GM18909 (cell line): ENCODE measurements around the gene RFC4.
A peak's percentile ranks its signal among the peaks of the same experiment; 100 is the strongest.

Source experiments
- ATAC-seq: cut with Tn5 transposase; IDR thresholded peaks from one replicate; pipeline ENCODE4 v1.9.1; 2021; ENCODE audit warnings: mild to moderate bottlenecking; ENCODE audit not compliant: unreplicated experiment, poor library complexity

The RFC4 gene

DNA sequence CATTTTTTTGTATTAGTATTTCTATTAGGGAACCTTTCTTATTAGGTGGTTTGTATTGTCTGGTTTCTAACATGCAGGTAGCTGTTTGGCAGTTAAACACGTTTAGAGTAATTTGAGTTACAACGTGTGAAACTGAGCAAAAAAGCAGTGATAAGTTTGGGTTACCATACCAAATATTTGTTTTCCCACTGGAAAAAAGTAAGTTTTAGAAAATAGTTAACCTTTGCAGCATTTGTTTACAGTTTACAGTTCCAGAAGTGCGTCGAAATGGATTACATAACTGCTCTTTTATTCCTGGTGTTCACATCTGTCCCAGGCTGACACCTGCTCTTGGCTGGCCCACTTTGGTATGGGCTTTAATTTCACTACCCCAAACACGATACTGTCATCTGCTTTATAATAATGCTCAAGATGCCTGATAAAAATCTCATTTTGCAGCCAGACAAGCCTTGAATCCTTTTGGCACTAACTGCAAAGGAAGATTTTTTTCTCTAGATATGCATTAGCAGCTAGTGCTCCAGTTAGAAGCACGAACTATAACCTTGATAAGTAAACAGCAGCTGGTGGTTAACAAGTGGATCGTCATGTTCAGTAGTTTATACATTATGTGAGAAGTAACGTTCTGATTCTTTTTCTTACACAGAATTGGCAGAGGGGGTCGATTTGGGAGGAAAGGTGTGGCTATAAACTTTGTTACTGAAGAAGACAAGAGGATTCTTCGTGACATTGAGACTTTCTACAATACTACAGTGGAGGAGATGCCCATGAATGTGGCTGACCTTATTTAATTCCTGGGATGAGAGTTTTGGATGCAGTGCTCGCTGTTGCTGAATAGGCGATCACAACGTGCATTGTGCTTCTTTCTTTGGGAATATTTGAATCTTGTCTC is 17.6 kb downstream of the RFC4 start:
- no peak for ATAC-seq

DNA sequence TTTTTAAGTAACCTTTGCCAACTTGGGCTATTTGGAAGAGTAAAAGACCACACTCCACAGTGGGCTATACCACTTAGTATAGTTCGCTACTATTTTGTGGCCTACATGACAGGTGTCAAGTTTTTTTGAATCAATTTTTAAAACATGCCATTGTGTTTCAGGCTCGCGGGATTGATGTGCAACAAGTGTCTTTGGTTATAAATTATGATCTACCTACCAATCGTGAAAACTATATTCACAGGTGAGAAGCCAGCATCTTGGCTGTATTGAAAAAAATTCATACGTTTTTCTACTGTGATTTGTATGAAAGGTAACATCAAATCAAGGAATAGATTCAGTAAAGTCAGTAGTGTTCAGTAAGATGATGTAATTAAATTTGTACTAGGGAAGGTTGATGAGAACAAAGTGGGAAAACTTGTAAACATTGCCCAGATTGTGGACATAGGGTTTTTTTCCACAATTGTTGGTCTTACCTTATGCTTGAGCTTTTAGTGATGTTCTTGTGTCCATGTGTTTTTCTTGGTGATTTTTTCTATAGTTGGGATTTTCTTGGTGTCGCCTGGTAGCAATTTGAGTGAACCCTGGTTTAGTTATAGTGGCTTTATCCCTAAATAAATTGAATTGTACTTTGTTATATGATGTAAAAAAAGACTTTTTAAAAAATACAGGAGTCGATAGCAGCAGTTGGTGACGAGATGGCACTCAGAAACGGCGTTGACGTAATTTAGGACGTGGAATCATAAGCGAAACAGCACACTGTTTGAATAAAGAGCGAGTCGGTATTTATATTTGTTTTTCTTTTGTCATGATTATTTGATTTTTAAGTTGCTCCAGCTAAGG is 18.4 kb downstream of the RFC4 start:
- ATAC-seq = no peak

DNA sequence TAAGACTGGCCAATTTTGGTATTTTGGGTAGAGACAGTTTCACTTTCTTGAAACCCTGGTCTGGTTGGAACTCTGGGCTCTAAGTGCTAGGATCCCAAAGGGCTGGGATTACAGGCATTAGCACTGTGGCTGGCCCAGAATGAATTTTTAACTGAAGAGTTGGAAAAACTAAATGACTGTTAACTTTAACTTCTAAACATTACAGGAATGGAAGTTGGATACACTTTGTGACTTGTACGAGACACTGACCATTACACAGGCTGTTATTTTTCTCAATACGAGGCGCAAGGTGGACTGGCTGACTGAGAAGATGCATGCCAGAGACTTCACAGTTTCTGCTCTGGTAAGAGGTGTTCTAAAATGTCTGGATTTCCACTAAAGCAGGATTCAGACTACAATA is 19.4 kb downstream of the RFC4 start:
- no peak for ATAC-seq

DNA sequence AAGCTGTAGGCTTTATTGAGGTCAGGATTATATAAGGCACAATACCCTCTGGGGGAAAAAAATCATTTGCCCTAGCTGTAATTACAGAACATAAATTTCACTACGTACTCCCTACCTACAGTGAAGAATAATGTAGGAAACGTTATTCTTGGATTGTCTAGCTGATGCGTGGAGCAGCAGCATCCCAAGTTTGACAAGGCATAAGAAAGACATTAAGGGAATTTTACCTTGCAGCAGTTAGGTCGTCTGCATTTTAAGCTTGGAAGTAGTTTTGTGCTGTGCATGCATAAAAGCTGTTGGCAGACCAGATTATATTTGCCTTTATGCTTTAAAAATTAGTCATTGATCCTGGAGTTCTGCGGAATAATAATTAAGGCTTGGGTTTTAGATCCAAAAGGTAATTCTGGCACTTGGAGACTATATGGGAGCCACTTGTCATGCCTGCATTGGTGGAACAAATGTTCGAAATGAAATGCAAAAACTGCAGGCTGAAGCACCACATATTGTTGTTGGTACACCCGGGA is 20.7 kb downstream of the RFC4 start:
- ATAC-seq = no peak

DNA sequence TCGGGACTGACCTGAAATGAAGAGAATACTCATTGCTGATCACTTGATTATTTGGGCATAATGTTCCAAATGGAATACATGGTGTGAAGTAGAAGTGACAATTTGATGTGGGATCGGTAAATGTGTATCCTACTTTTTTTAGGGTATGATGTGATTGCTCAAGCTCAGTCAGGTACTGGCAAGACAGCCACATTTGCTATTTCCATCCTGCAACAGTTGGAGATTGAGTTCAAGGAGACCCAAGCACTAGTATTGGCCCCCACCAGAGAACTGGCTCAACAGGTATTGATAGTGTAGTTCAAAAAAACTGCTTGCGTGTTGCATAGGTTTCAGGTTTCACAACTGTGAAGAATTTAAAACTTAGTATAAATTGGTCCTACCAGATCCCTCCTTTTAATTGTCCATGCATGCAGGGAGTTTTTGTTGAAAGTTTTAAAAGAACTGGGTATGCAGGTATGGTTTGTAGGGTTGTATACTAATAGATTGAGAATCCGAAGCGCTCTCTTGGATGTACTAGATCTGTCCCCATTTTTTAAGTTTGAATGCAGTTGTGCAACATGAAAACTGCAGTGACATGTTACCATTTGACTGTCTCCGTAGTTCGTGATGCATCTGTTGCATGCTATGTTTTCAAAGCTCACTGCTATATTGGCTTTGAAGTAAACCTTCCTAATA is 21.3 kb downstream of the RFC4 start:
- ATAC-seq = no peak

DNA sequence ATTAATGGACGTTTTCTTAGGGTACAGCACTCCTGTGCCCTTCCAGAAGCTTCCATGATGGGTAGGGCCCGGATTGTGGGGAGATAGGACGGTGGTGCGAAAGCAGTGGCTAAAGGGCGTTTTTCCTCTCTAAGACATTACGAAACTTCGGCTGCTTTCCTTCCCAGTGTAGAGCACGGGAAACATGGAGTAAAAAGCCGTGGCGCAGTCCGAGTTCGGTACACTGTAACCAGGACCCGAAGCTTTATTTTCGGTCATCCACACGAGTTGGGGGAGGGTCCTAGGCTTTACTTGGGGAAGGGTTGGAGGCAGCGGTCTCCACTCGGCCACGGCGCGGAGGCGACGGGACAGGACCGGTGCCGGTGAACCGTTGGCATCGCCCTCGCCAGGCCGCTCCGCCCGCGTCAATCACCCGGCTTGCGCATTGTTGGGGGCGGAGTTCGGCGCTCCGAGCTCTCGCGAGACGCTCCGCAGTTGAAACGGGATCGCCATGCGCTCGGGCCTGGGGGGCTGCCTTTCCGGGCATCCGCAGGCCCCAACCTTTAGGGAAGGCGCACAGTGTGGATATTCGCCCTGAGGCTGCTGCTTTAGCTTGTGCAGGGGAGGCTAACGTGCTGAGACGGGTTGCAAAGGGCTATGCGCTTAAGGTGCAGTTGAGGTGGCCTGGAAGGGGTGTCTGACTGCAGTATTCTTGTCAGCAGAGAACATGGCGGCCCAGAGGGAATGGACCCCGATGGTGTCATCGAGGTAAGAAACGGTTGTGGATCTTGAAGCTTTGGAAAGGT is 22.4 kb downstream of the RFC4 start:
- ATAC-seq = peak; percentile 67

DNA sequence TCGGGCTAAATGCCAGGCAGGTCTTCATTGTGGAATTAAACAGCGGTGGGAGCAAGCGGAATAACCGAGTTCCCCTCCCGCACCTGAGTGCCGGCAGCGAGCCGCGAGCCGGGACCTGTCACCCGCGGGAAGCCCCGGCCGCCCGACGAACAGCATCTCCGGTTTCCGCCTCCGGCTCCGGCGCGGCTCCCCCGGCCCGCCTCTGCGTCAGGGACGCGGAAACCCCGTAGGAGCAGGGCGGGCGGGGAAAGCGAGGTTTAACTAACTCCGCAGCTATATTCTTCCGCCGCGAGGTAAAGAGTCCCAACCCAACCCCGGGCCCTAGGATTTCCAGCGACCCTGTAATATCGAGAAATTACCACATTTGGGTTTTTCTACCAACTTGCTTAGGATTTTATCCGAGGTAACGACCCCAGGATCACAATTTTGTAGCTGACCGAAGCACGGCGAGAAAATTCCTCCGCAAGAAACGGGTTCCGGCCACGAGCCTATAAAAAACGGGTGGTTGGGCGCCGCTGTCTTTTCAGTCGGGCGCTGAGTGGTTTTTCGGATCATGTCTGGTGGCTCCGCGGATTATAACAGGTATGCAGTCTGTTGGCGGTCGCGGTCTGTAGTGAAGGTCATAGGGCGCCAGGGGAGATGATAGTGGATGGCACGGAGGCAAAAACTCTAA is 23.1 kb downstream of the RFC4 start, which contains the start of gene EIF4A2:
TSS of gene EIF4A2 (plus strand) at position 520 of the 673 bp plus-strand sequence. CDS start at position 554, 34 bp downstream.
- peak; percentile 64 for ATAC-seq

DNA sequence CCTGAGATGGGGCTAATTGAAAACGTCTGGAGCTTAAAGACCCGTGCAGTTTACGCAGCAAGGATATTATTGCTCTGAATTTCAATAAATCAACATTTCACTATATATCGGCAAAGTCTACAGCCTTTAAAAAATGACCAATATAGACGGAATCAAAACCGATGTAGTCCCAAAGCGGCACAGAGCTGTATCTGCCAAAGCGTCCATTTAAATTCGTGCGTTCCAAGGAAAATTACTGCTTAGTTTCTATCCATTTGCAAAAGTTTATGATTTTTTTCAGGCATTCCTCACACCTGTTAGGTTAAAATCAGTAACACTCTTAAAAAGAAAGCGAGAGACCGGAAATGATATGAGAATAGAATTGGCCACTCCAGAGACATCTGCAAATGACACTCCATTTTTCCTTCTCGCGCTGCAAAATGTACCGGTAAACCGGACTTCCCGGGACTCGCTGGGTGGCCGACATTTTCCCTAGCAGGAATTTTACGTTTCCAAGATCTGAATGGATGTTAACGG is 23.7 kb downstream of the RFC4 start:
- peak; percentile 26 for ATAC-seq

DNA sequence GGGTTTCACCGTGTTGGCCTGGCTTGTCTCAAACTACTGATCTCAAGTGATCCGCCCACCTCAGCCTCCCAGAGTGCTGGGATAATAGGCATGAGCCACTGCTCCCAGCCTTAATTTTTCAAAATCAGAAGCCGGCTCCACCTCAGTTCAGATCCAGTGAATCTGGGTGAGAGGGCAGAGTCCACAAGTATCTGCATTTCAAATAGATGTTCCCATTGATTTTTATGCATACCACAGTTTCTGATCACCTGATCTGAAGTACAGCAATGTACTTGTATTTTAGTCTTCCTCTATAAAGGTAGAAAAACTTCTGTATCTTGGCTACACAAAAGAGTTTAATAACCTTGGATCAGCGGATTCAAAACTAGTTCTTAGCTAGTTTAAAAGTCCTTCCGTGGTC is 27.1 kb downstream of the RFC4 start:
- ATAC-seq = no peak

DNA sequence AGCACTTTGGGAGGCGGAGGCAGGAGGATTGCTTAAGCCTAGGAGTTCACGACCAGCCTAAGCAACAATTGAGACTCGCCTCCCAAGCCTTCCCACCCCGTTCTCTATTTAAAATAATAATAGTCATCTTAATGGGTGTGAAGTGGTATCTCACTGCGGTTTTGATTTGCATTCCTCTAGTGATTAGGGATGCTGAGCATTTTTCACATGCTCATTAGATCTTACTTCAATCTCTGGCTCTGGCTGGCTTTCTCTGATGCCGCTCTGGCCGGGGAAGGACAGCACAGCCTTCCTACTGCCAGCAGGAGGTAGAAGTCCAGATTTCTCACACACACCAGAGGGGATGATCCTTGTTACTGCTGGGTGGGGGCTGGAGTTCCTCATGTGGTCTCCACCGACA is 30.3 kb downstream of the RFC4 start:
- no peak for ATAC-seq

DNA sequence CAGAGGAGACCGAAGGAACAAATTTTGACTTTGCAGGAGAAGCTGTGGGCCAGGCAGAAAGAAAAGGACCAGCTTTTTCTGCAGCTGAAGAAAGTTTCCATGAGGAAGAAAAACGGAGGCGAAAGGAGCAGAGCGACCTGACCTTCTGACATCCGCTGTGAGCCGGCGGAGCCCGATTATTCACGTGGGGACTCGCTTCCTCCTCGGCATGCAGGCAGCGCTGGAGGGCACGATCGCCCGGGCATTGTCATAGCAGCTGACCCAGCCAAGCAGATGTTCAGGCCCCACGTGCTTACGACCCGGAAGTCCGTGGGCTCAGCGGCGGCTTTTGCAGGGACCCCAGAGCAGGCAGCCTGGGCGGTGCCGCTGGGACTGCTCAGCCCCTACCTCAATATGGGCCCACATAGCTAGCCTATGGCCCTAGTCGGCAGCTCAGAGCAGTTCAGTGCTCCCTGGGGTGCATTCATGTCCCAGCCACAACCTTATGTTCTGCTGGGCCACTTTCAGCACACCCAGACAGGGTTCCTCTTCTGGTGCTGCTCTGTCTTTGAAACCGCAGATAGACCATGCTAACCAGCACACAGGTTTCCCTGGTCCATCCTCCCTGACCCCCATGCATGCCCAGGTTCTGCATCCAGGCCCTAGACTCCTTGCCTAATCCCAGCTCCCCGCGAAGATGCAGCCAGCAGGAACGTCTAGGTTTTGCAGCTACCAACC is 33.4 kb downstream of the RFC4 start:
- peak; percentile 93 for ATAC-seq

DNA sequence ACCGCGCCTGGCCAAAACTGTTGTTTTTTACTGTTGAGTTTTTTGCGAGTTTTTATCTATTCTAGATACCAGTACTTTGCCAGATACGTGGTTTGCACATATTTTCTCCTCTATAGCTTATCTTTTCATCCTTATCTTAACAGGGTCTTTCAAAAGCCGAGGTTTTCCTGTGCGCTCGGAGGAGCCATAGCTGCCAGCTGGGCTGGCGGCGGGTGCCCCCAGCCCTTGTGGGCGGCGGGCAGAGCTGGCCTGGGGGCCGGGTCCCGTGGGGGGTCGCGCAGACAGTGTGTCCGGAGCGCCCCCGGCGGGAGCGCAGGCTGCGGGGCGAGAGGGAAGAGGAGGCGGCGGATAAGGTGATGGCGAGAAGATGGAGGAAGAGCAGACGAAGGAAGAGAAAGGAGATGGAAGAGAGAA is 34.0 kb downstream of the RFC4 start:
- peak; percentile 33 for ATAC-seq

DNA sequence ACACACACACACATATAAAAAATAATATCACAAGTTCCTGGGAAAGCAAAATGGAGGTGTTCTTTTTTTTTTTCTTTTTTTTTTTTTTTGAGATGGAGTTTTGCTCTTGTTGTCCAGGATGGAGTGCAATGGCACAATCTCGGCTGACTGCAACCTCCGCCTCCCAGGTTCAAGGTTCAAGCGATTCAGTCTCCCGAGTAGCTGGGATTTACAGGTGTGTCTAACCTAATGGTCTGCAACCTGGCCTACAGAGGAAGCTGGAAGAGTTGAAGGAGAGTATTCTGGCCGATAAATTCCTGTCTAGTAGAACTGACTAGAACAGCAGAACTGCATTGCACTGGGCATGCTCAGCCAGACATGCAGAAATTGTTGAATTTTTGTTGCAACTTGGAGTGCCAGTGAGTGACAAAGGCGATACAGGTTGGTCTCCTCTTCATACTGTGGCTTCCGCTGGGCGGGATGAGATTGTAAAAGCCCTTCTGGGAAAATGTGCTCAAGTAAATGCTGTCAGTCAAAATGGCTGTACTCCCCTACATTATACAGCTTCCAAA is 45.3 kb downstream of the RFC4 start:
- ATAC-seq = no peak

DNA sequence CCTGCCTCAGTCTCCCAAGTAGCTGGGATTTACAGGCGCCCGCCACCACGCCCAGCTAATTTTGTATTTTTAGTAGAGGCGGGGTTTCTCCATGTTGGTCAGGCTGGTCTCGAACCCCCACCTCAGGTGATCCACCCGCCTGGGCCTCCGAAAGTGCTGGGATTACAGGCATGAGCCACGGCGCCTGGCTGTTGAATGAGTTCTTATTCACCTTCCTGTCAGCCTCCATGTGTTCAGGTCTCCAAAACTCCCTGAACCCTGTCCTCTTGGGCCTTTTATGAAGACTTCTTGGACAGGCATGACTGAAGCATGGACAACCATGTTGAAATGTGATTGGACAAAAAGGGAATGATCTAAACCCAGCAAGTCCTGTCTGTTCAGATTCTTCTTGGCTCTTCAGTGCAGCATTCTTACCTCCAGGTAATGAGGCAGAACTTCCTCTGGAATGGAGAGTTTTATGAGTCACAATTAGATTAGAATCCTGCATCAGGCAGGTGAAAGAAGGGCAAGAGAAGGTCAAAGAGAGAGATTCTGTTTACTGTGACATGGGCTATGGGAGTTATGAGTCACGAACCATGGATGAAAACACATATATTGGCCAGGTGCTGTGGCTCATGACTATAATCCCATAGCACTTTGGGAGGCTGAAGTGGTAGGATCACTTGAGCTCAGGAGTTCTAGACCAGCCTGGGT is 46.0 kb downstream of the RFC4 start:
- ATAC-seq = no peak

DNA sequence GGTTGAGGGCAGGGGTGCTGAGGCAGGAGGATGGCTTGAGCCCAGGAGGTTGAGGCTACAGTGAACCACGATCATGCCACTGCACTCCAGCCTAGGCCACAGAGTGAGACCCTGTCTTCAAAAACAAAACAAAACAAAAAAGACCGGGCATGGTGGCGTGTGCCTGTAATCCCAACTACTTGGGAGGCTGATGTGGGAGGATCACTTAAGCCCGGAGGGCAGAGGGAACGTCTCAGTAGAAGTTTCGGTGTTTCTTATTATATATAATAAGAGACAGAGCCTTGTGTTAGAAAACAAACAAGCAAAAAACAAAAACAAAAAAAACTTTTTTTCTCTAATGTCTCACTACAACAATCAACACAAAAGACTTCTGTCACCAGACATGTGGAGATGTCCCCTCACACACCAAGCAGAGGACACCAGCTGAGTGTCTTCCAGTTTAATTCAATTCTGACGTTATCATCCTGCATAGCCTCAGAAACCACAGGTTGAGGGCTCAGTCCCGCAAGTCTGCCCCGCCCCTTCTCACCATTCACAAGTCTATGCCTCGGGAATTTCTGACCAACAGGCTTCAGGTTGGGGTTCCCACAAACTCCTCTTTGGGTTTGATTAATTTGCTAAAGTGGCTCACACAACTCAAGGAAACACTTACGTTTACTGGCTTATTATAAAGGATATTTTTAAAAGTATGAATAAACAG is 46.9 kb downstream of the RFC4 start:
- no peak for ATAC-seq

DNA sequence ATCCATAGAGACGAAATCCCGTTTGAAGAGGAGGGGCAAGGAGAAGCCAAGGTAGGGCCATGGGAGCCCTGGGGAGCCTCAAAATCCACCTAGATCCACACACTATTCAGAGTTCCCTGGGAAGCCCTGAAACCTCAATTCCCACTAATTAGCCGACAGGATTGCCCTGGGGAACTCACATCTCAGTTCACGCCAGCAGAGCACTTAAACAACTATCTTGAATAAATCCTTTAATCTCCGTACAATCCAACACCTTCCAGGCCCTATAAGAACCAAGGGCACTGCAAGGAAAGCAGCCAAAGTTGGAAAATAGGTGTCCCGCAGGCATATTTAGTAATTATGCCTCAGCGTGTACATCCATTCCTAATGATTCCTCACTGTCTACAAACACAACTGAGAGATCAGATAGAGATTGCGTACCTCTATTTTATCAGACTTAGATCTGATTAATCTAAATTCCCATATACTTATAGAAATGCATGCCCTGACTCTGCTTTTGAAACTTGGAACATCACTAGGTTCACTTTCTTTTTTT is 48.5 kb downstream of the RFC4 start:
- ATAC-seq = no peak

DNA sequence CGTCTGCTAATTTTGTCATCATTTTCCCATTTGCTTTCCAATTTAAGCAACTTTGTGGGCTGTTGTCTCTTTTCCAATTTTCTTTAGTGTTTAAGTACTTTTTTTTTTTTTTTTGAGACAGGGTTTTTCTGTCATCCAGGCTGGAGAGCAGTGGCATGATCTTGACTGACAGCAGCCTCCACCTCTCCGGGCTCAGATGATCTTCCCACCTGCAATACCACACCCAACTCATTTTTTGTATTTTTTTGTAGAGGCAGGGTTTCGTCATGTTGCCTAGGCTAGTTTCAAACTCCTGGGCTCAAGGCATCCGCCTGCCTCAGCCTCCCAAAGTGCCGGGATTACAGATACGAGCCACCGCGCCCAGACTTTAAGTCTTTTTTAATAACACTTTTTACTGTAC is 49.1 kb downstream of the RFC4 start:
- no peak for ATAC-seq
